Central memory CD8-positive, alpha-beta T cell (primary cell): ENCODE data around the gene ARMH3.

Experiments
- ATAC-seq: fragments of 150-1000 bp; cut with Tn5 transposase; replicated peaks from 2 replicates; pipeline ENCODE4 v1.10.0; 2022; ENCODE audit warnings: mild to moderate bottlenecking, moderate FRiP score, moderate number of reproducible peaks; ENCODE audit not compliant: poor library complexity, severe bottlenecking; ENCODE audit errors: extremely low read depth
- DNase-seq, 2 donors: peaks; one replicate each; pipeline ENCODE4 v3.0.0; 2021; ENCODE audit warnings: low spot score in 2 of 2
- H3K27ac Mint-ChIP-seq: one replicate; pipeline ENCODE4 v1.8.0; 2022; ENCODE audit warnings: low read depth, mild to moderate bottlenecking, moderate library complexity, mixed read lengths
- H3K27me3 Mint-ChIP-seq: one replicate; pipeline ENCODE4 v1.8.0; 2022; ENCODE audit warnings: mixed read lengths
- H3K36me3 Mint-ChIP-seq: one replicate; pipeline ENCODE4 v1.8.0; 2022; ENCODE audit warnings: mild to moderate bottlenecking, moderate library complexity, mixed read lengths; ENCODE audit not compliant: insufficient read depth
- H3K4me1 Mint-ChIP-seq: one replicate; pipeline ENCODE4 v1.8.0; 2022; ENCODE audit warnings: mixed read lengths
- H3K4me3 Mint-ChIP-seq: one replicate; pipeline ENCODE4 v1.8.0; 2022; ENCODE audit warnings: mild to moderate bottlenecking, moderate library complexity, mixed read lengths
- H3K9me3 Mint-ChIP-seq: one replicate; pipeline ENCODE4 v1.8.0; 2022; ENCODE audit warnings: mixed read lengths

ARMH3 gene

GRCh38 chr10:101894266-101894665, 161.7 kb downstream of the ARMH3 start:
- peaks cover 12% of the 10 kb centered on the region for H3K4me1 Mint-ChIP-seq
- no peaks in the 10 kb centered on the region for H3K9me3 Mint-ChIP-seq
- DNase-seq (no peak), ATAC-seq (no peak)
- H3K4me3 Mint-ChIP-seq, result no peak overlapping the region
- H3K27ac Mint-ChIP-seq, result no peak overlapping the region
- H3K36me3 Mint-ChIP-seq, result peaks cover 8% of the 10 kb centered on the region
- no peaks in the 10 kb centered on the region for H3K27me3 Mint-ChIP-seq

DNA sequence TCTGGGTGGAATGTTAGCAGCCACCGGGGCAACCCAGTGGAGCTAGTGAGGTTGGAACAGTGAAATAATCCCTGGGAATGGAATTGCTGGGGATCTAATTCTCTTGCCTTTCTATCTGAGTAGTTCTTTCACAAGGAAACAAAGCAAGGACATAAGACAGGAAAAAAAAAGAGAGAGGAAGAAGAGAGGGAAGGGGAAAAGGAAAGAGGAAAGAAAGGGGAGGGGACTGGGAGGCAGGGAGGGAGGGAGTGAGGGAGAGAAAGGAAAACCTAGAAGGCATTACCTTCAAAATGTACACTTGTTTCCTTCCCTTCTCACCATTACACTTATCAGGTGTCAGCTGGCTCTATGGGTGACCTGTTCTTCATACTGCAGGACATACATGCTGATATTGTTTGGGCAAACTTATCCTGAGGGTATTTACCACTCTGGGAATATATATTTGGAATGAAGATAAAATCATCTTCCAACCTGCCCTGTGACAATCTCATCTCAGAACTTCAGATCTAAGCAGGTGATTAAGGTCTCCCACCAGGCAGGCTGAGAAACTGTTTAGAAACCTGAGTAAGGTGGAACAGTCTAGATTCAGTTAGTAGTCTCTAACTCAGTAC, 162.4 kb downstream of the ARMH3 start:
- Mint-ChIP-seq H3K27ac (no peak overlapping the region), H3K27me3 (no peaks in the 10 kb centered on the region), H3K9me3 (no peaks in the 10 kb centered on the region)

GRCh38 chr10:101892782-101893391, 163.1 kb downstream of the ARMH3 start:
- DNase-seq (no peak), ATAC-seq (no peak)
- H3K4me1 Mint-ChIP-seq, result peaks cover 7% of the 10 kb centered on the region
- peaks cover 13% of the 10 kb centered on the region for H3K36me3 Mint-ChIP-seq
- H3K27me3 Mint-ChIP-seq, result no peaks in the 10 kb centered on the region
- no peak overlapping the region for H3K27ac Mint-ChIP-seq
- H3K9me3 Mint-ChIP-seq, result no peaks in the 10 kb centered on the region
- no peak overlapping the region for H3K4me3 Mint-ChIP-seq

More for the DNA sequence above, 162.4 kb downstream of the ARMH3 start:
- Mint-ChIP-seq H3K4me3 (no peak overlapping the region), H3K4me1 (peaks cover 7% of the 10 kb centered on the region), H3K36me3 (peaks cover 11% of the 10 kb centered on the region)
- ATAC-seq, result no peak
- DNase-seq, result no peak

DNA sequence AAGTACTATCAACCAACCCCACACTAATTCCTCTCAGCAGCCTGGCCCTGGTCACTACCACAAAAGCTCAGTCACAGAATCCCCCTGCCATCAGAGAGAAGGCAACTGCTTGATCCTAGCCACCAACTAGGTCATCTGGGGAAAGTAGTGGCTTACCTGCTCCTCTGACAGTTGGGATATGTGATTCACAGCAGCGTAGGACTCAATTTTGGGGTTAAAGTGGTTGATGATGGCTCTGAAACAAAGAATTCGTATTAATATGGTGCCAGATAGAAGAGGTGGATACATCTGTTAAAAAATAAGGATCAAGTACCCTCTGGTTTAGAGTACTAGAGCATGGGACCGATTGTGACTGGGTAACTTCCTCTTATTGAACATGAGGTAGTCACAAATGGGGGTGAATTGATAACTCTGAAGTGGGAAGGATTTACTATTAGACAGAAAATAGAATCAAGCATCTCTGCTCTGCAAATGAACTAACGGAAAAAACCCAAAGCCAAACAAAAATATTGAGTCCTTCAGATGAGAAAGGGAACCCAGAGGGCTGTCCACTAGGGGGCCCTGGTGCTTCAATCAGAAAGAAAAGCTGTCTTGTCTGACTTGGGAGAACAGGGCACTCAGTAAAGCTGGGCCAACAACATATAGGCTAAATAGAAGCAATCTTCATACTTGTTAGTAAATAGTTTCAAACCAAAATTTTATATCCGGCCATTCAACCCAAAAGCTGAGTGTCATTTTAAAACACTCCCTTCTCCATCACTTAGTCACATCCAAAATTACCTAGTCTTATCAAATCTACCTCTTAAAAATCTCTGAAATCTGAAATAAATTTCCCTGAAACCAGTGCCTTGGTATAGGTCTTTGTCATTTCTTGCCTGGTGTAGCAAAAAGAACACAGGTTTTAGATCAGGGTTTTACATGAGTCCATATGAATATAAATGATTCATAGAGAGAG, 166.4 kb downstream of the ARMH3 start:
- Mint-ChIP-seq H3K4me3 (no peak overlapping the region), H3K27me3 (no peaks in the 10 kb centered on the region), H3K36me3 (peaks cover 10% of the 10 kb centered on the region), H3K9me3 (no peaks in the 10 kb centered on the region), H3K27ac (no peak overlapping the region), H3K4me1 (peaks cover 16% of the 10 kb centered on the region)
- ATAC-seq (peak; percentile 60), DNase-seq (peak; percentile 41 to 45)

DNA sequence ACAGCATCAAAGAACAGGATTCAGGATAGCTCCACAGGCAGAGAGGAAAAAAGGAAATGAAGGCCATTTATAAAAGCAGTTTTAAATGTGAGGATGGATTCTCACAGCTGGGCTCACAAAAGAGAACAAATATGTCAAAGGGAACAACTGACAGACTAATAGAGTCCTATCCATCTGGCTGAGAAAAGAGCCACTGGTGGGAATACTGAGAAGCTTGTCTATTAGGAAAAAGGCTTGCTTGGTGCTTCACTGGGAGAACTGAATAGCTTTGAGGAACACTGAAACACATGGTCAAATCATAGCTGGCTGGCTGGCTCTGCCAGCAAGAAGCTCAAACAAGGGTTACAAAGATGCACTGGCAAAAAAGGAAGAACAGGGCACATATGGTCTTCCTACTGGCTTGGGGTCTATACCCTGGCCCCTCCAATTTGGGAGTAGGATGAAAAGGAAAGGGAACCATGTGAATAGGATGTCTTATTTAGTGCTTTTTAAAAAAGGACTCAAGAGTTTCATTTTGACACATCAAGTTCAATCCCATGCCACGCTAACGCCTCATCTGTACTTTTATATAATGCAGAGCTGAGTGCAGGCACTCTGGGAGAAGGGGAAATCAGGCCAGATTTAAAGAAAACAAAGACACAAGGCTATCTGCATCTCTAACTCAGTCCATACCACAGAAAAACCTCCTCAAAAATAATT, 167.6 kb downstream of the ARMH3 start:
- Mint-ChIP-seq H3K27me3 (no peaks in the 10 kb centered on the region), H3K9me3 (no peaks in the 10 kb centered on the region), H3K4me3 (no peak overlapping the region), H3K36me3 (peaks cover 9% of the 10 kb centered on the region), H3K4me1 (peaks cover 26% of the 10 kb centered on the region), H3K27ac (no peak overlapping the region)
- no peak for DNase-seq
- ATAC-seq, result no peak

DNA sequence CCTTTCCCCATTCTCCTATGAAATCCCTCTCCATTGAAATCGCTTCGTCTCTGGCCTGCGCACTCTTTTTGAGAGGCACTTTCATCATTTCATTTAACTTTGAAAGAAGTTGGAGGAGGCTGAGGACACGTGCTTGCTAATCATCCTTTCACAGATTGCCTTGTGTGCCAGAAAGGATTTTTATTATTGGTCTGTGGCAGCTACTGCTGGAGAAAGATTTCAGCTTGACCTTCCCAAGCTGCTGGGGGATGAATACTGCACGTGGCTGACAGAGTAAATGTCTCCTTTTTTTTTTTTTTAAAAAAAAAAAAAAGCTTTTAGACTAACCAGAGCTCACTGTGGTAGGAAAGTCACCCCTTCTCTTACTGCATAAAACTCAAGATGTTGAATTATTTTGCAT, 168.2 kb downstream of the ARMH3 start:
- H3K4me3 Mint-ChIP-seq, result no peak overlapping the region
- H3K27ac Mint-ChIP-seq, result no peak overlapping the region
- DNase-seq (no peak), ATAC-seq (no peak)
- no peaks in the 10 kb centered on the region for H3K27me3 Mint-ChIP-seq
- H3K9me3 Mint-ChIP-seq, result no peaks in the 10 kb centered on the region
- H3K4me1 Mint-ChIP-seq, result peaks cover 26% of the 10 kb centered on the region
- peaks cover 9% of the 10 kb centered on the region for H3K36me3 Mint-ChIP-seq

DNA sequence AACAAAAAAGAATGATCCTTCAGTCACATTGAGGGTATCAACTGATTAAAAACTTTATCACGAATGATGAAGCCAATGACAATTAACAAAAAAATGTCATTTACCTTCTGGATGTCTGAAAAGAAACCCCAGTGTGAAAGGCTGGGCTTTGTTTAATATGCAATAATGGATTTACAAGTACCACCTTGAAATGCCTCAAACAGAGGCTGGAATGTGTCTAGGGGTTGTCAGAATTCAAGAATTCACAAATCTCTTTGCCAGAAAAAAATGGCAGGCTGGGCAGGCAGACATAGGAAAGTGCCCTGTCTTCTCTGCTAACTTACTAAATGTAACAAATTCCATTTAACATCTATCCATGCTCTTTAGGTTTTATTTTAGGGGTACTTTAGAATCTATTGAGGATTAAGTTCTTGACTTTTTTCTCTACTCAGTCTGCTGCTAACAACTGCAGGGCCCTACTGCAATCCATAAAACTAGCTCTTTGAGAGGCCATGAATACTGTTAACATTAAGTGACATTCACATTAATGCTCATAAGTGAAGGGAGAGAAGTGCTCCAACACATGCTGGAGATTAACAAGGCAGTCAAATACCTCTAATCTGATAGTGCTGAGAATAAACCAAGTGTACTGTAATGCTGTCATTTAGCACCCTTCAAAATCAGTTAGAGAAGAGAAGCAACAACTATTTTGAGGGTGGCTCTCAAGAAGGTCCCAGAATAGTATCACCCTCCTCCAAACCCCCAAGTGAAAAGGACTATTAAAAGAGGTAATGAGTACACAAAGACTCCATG, 169.3 kb downstream of the ARMH3 start:
- Mint-ChIP-seq H3K4me1 (peaks cover 26% of the 10 kb centered on the region), H3K27ac (no peak overlapping the region), H3K27me3 (no peaks in the 10 kb centered on the region), H3K4me3 (no peak overlapping the region), H3K36me3 (peaks cover 9% of the 10 kb centered on the region), H3K9me3 (no peaks in the 10 kb centered on the region)
- DNase-seq, result no peak
- no peak for ATAC-seq

- no peaks in the 10 kb centered on the region for H3K27me3 Mint-ChIP-seq
- ATAC-seq (no peak), DNase-seq (no peak)
- H3K36me3 Mint-ChIP-seq, result peaks cover 4% of the 10 kb centered on the region
- no peak overlapping the region for H3K4me3 Mint-ChIP-seq
- no peak overlapping the region for H3K27ac Mint-ChIP-seq
- H3K9me3 Mint-ChIP-seq, result no peaks in the 10 kb centered on the region
- peaks cover 23% of the 10 kb centered on the region for H3K4me1 Mint-ChIP-seq
Measured at GRCh38 chr10:101881036-101881774, 174.8 kb downstream of the ARMH3 start.

DNA sequence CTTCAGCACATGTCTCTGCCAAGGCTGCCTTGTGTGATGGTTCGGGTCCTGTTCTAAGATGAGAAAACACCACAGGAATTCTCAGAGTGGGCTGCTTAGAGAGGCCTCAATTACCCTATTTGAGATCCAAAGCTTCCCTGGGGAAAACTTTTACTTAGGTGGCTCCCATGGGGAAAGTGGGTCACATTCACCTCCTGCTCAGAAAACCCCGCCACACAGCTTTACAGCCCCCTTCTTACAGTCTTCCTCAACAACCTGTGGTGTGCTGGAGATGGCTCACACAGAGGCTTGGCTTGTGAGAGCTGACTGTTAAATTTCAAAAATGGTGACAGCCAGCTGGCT, 175.8 kb downstream of the ARMH3 start:
- no peak overlapping the region for H3K4me3 Mint-ChIP-seq
- peaks cover 6% of the 10 kb centered on the region for H3K36me3 Mint-ChIP-seq

GRCh38 chr10:101879456-101880231, 176.3 kb downstream of the ARMH3 start:
- Mint-ChIP-seq H3K27me3 (no peaks in the 10 kb centered on the region), H3K36me3 (peaks cover 6% of the 10 kb centered on the region), H3K4me3 (no peak overlapping the region), H3K27ac (no peak overlapping the region), H3K4me1 (peaks cover 27% of the 10 kb centered on the region), H3K9me3 (no peaks in the 10 kb centered on the region)
- ATAC-seq (no peak), DNase-seq (no peak)

More for the DNA sequence above, 175.8 kb downstream of the ARMH3 start:
- no peak for DNase-seq
- Mint-ChIP-seq H3K27me3 (no peaks in the 10 kb centered on the region), H3K27ac (no peak overlapping the region), H3K9me3 (no peaks in the 10 kb centered on the region), H3K4me1 (peaks cover 27% of the 10 kb centered on the region)
- no peak for ATAC-seq

DNA sequence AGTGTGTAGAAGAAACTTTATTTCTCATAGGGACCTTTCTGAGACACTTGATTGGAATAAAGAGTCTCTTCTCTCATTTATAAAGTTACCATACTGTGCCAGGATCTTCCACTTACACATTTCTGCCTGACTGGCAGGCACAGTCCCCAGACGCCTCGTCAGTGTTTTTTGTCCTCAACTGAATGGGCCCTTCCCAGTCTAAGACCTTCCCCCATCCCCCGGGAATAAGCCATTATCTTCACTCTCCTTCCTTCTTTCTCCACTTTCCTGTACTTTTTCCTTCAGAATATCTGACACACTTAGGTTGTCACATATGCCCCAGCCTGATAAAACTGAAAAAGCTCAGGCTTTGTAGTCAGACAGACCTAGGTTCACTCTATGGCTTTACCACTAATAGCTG, 177.1 kb downstream of the ARMH3 start:
- DNase-seq, result no peak
- no peak for ATAC-seq
- H3K36me3 Mint-ChIP-seq, result peaks cover 6% of the 10 kb centered on the region
- H3K9me3 Mint-ChIP-seq, result no peaks in the 10 kb centered on the region
- H3K27me3 Mint-ChIP-seq, result no peaks in the 10 kb centered on the region
- H3K4me3 Mint-ChIP-seq, result no peak overlapping the region
- H3K4me1 Mint-ChIP-seq, result peaks cover 19% of the 10 kb centered on the region
- H3K27ac Mint-ChIP-seq, result no peak overlapping the region
